ENCODE measurements around the gene NEGR1.

Gene NEGR1

DNA sequence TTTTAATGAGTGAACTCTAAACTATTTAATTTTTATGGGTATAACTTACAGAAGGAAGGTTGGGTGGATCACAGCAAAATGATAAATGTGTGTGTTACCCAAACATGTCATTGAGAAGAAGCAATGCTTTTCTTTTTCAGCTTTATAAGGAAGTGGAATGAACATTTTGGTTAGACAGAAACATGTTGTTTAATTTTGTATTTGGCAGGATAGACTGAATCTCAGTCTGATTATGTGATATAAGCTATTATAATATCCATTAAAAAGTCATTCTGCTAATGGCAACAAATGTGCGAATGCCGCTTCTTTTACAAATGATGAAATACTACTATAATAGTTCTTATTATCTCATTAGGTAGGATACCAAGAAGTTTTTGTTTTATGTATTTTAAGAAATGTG, 919.6 kb downstream of the NEGR1 start:
- TF ChIP-seq, protein P1, sequence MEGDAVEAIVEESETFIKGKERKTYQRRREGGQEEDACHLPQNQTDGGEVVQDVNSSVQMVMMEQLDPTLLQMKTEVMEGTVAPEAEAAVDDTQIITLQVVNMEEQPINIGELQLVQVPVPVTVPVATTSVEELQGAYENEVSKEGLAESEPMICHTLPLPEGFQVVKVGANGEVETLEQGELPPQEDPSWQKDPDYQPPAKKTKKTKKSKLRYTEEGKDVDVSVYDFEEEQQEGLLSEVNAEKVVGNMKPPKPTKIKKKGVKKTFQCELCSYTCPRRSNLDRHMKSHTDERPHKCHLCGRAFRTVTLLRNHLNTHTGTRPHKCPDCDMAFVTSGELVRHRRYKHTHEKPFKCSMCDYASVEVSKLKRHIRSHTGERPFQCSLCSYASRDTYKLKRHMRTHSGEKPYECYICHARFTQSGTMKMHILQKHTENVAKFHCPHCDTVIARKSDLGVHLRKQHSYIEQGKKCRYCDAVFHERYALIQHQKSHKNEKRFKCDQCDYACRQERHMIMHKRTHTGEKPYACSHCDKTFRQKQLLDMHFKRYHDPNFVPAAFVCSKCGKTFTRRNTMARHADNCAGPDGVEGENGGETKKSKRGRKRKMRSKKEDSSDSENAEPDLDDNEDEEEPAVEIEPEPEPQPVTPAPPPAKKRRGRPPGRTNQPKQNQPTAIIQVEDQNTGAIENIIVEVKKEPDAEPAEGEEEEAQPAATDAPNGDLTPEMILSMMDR (conservative IDR thresholded peaks at IDR 0.05; ENCODE audit: low read depth): no peak
- POLR2A ChIA-PET (ENCODE audit: low non-redundant PET): no interaction called here
- no peak overlapping the region for H3K27ac ChIP-seq
- DNase-seq (ENCODE audit: low spot score): no peak
- CTCF ChIA-PET: no interaction called here

DNA sequence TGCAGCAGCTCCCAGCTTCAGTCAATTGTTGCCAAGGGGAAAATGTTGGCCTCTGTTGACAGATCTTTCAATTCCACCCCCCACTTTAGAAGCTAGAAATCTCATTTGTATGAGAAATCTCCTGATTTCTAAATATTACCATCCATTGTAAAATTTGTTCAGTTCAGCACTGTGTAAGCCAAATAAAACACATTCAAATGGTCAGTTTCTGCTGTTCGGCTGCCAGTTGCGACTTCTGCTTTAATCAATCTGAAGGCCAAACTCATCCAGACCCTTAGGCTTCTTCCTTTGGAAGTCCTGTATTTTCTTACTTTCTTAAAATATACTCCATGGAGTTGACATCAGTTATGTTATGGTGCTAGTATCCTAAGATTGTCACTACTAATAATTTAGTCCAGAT, 920.3 kb downstream of the NEGR1 start:
- POLR2A ChIA-PET (ENCODE audit: low non-redundant PET): no interaction called here
- DNase-seq (ENCODE audit: low spot score): no peak
- CTCF ChIA-PET: no interaction called here
- H3K27ac ChIP-seq: no peak overlapping the region
- TF ChIP-seq, protein P1 (conservative IDR thresholded peaks at IDR 0.05; ENCODE audit: low read depth): no peak

DNA sequence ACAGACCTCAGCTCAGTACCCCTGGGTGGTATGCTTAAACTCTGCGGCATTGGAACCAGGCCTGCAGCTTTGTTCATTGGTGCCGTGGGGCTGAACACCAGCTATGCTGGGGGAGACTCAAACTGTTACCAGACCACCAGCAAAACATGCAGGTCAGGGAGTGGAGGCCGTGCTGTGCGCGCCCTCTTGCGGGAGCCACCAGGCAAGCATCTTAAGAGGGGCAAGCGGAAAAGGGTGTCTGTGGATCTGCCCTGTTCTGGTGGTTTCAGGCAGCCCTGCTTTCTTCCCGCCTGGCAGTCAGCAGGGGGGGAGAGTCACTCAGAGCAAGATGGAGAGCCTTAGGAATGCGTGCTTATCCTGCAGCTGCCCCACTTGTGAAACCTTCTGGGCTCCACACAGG, 924.6 kb downstream of the NEGR1 start:
- ChIA-PET CTCF (no interaction called here), POLR2A (ENCODE audit: low non-redundant PET) (no interaction called here)
- TF ChIP-seq, protein P1 (conservative IDR thresholded peaks at IDR 0.05; ENCODE audit: low read depth): no peak
- no peak for DNase-seq (ENCODE audit: low spot score)
- no peak overlapping the region for H3K27ac ChIP-seq

DNA sequence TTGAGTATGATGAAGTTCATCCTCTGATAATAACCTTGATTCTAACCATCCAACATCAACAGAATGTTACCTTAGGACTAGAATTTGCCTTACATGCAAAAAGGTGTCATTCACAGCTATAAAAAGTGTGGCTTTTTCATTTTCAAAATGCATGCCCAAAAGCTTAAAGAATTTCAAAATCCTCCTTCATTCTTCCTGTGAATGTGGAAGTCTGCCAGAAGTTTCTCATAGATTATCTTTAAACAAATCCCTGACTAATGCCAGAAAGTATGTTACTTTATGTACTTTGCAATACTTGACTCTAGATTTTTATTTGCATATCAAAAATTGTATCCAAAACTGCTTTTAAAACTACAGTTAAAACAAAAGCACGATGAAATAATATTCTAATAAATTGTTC, 930.9 kb downstream of the NEGR1 start:
- peak; percentile 6 for DNase-seq (ENCODE audit: low spot score)
- H3K27ac ChIP-seq: no peak overlapping the region
- ChIA-PET CTCF (interaction anchor here (0.6 kb wide), 1 partner anchor 16 kb away, joined by 3 read pairs; no protein-coding TSS in a partner anchor), POLR2A (ENCODE audit: low non-redundant PET) (no interaction called here)
- TF ChIP-seq, protein P1 (conservative IDR thresholded peaks at IDR 0.05; ENCODE audit: low read depth): no peak

DNA sequence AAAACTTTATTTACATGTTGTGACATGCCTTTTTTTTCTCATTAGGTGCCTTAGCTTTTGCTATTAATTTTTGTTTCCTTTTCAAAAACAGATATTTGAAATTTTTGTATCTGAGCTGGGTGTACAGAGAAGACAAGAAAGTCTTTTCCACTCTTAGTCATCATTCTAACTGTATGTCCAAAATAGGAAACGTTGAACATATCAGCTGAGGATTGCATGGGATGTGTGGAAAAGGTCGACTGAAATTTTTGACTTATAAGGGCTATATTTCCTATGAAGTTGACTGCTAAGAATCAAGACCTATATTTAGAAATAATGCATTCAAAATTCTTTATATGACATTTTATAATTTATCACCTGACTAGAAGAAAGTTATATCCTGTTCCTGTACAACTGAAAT, 931.5 kb downstream of the NEGR1 start:
- POLR2A ChIA-PET (ENCODE audit: low non-redundant PET): no interaction called here
- TF ChIP-seq, protein P1 (conservative IDR thresholded peaks at IDR 0.05; ENCODE audit: low read depth): no peak
- no peak overlapping the region for H3K27ac ChIP-seq
- CTCF ChIA-PET: interaction anchor here (0.6 kb wide), 2 partner anchors 16 to 1529 kb away, joined by 3 to 4 read pairs; no protein-coding TSS in a partner anchor
- no peak for DNase-seq (ENCODE audit: low spot score)

DNA sequence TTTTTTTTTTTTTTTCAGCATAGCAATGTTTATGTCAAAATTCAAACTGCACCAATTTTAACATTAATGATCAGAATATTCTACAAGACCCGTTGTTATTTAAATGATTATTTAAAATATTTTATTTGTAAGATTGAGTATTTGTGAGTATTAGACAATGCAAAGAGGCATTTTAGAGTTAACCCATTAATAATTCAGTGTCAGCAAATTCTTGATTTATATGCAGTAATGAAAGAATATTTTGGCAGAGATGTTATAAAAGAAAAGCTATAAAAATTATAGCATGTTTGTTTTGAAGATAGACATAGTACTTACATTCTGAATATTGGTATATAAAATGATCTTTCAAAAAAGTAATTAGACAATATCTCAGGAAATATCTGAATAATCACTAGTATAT, 932.0 kb downstream of the NEGR1 start:
- TF ChIP-seq, protein P1 (conservative IDR thresholded peaks at IDR 0.05; ENCODE audit: low read depth): no peak
- H3K27ac ChIP-seq: no peak overlapping the region
- no peak for DNase-seq (ENCODE audit: low spot score)
- ChIA-PET CTCF (no interaction called here), POLR2A (ENCODE audit: low non-redundant PET) (no interaction called here)

Measured in RWPE1 (cell line).